ENCODE results near the gene PRDM16.

The PRDM16 gene

DNA sequence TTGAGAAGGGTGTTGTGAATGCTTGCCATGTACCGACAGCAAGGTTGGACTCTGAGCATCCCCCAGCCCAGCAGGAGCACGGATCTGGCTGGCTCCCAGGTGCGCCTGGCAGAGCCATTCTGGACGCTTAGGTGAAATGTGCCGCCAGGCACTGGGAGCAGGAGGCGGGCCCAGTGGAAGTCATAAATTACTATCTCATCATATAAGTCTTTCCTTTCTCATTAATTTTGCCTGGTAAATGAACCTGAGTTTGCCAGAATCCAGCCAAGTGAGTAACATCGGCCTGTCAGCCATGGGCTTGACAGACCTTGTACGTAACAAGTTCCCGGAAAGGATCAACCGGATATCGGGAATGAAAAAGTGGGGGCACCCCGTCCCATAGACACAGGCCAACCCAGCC is 206.0 kb downstream of the PRDM16 start:
- H3K4me3 ChIP-seq (ENCODE audit: low read length in 2 of 2): no peak overlapping the region
- H3K18ac ChIP-seq (ENCODE audit: low read length): peak overlapping the region; percentile 29
- peak overlapping the region; percentile 22 for H3K23ac ChIP-seq (ENCODE audit: low read depth, low read length, poor library complexity)
- no peak overlapping the region for H2BK12ac ChIP-seq (ENCODE audit: low read length)
- no peak overlapping the region for H2BK15ac ChIP-seq (ENCODE audit: low read length)
- no peak overlapping the region for H4K91ac ChIP-seq (ENCODE audit: low read depth, low read length, poor library complexity)
- no peak overlapping the region for H4K8ac ChIP-seq (ENCODE audit: low read depth, low read length)
- H3K36me3 ChIP-seq (replicated peaks in 1 of 2; ENCODE audit: control insufficient read depth in 2 of 2, insufficient read depth in 2 of 2, low read length in 2 of 2): peaks cover 0 to 2% of the 10 kb centered on the region in 2 donors
- peaks cover 7% of the 10 kb centered on the region for H3K79me1 ChIP-seq (ENCODE audit: low read depth, low read length)
- H2BK5ac ChIP-seq (ENCODE audit: low read length): no peak overlapping the region
- DNase-seq (ENCODE audit: low spot score): no peak
- no peak overlapping the region for H2BK120ac ChIP-seq (ENCODE audit: low read depth, low read length)
- no peak overlapping the region for H3K27ac ChIP-seq (replicated peaks; ENCODE audit: low read length)
- peaks cover 0 to 2% of the 10 kb centered on the region in 2 donors for H3K9me3 ChIP-seq (replicated peaks in 1 of 2; ENCODE audit: control insufficient read depth in 2 of 2, insufficient read depth in 1 of 2, low read depth in 1 of 2, low read length in 2 of 2)
- no peak overlapping the region for H3K4ac ChIP-seq (ENCODE audit: low read length)
- no peak overlapping the region for H3K4me2 ChIP-seq (ENCODE audit: insufficient read depth, low read length, poor library complexity, severe bottlenecking)
- WGBS, 2 donors (ENCODE audit: extremely low coverage in 2 of 2, insufficient read length in 2 of 2, insufficient replicate concordance in 1 of 2): no CpG with 5 or more reads among the region's 12 CpGs
- no peak overlapping the region for H3K9ac ChIP-seq (ENCODE audit: low read depth, low read length, poor library complexity)
- H3K4me1 ChIP-seq (ENCODE audit: control insufficient read depth in 2 of 2, insufficient read depth in 1 of 2, low read depth in 1 of 2, low read length in 2 of 2): peaks cover 0 to 7% of the 10 kb centered on the region in 2 donors
- no peak overlapping the region for H3K14ac ChIP-seq (ENCODE audit: low read length)
- no peak overlapping the region for H2AFZ ChIP-seq (ENCODE audit: low read length)
- no peak overlapping the region for H2AK5ac ChIP-seq (ENCODE audit: low read depth, low read length)
- peaks cover 0 to 79% (median 2%) of the 10 kb centered on the region in 3 experiments for H3K27me3 ChIP-seq (ENCODE audit: control insufficient read depth in 3 of 3, insufficient read depth in 3 of 3, low read depth in 1 of 3, low read length in 3 of 3)

- peak overlapping the region; percentile 94 for H3K14ac ChIP-seq (ENCODE audit: low read length)
- peaks cover 0 to 2% of the 10 kb centered on the region in 2 donors for H3K36me3 ChIP-seq (replicated peaks in 1 of 2; ENCODE audit: control insufficient read depth in 2 of 2, insufficient read depth in 2 of 2, low read length in 2 of 2)
- H3K4me1 ChIP-seq (ENCODE audit: control insufficient read depth in 2 of 2, insufficient read depth in 1 of 2, low read depth in 1 of 2, low read length in 2 of 2): peaks cover 0 to 9% of the 10 kb centered on the region in 2 donors
- H3K9ac ChIP-seq (ENCODE audit: low read depth, low read length, poor library complexity): peak overlapping the region; percentile 54
- peak overlapping the region; percentile 26 for H3K23ac ChIP-seq (ENCODE audit: low read depth, low read length, poor library complexity)
- no peak for DNase-seq (ENCODE audit: low spot score)
- H2BK5ac ChIP-seq (ENCODE audit: low read length): no peak overlapping the region
- no peak overlapping the region for H3K27ac ChIP-seq (replicated peaks; ENCODE audit: low read length)
- WGBS, 2 donors (ENCODE audit: extremely low coverage in 2 of 2, insufficient read length in 2 of 2, insufficient replicate concordance in 1 of 2): no CpG with 5 or more reads among the region's 37 CpGs
- H3K4ac ChIP-seq (ENCODE audit: low read length): no peak overlapping the region
- H3K27me3 ChIP-seq (ENCODE audit: control insufficient read depth in 3 of 3, insufficient read depth in 3 of 3, low read depth in 1 of 3, low read length in 3 of 3): peaks cover 0 to 86% (median 2%) of the 10 kb centered on the region in 3 experiments
- peak overlapping the region; percentile 80 for H3K18ac ChIP-seq (ENCODE audit: low read length)
- no peak overlapping the region for H2BK12ac ChIP-seq (ENCODE audit: low read length)
- H3K4me3 ChIP-seq (ENCODE audit: low read length in 2 of 2): no peak overlapping the region
- peak overlapping the region; percentile 42 for H2AK5ac ChIP-seq (ENCODE audit: low read depth, low read length)
- H4K91ac ChIP-seq (ENCODE audit: low read depth, low read length, poor library complexity): no peak overlapping the region
- peaks cover 7% of the 10 kb centered on the region for H3K79me1 ChIP-seq (ENCODE audit: low read depth, low read length)
- H2BK120ac ChIP-seq (ENCODE audit: low read depth, low read length): no peak overlapping the region
- peaks cover 0 to 2% of the 10 kb centered on the region in 2 donors for H3K9me3 ChIP-seq (replicated peaks in 1 of 2; ENCODE audit: control insufficient read depth in 2 of 2, insufficient read depth in 1 of 2, low read depth in 1 of 2, low read length in 2 of 2)
- no peak overlapping the region for H2BK15ac ChIP-seq (ENCODE audit: low read length)
- H2AFZ ChIP-seq (ENCODE audit: low read length): no peak overlapping the region
- no peak overlapping the region for H3K4me2 ChIP-seq (ENCODE audit: insufficient read depth, low read length, poor library complexity, severe bottlenecking)
- no peak overlapping the region for H4K8ac ChIP-seq (ENCODE audit: low read depth, low read length)
These were observed 206.7 kb downstream of the PRDM16 start for GRCh38 chr1:3275471-3276340.

DNA sequence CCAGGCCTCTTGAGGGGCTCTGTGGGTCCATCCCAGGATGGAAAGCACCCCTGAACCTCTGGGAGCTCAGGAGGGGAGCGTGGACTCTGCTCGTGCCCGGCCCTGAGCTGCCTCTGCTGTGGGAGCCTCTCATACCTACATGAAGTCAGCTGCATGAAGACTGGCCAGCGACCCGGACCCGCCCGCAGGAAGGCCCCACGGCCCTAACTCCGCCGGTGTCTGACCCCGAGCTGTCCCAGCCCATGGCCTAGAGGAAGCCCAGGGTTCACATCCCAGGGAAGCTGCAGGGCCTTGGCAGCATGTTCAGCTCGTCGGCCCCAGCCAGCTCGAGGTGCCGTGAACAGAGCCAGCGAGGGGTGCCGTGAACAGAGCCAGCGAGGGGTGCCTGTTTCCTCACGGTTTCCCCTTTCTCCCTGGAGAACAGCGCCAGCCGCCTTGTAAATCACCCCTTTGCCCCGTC is 207.4 kb downstream of the PRDM16 start:
- no peak overlapping the region for H4K8ac ChIP-seq (ENCODE audit: low read depth, low read length)
- no peak overlapping the region for H2BK120ac ChIP-seq (ENCODE audit: low read depth, low read length)
- H3K9ac ChIP-seq (ENCODE audit: low read depth, low read length, poor library complexity): no peak overlapping the region
- H3K9me3 ChIP-seq (replicated peaks in 1 of 2; ENCODE audit: control insufficient read depth in 2 of 2, insufficient read depth in 1 of 2, low read depth in 1 of 2, low read length in 2 of 2): peaks cover 0 to 2% of the 10 kb centered on the region in 2 donors
- peak overlapping the region; percentile 5 for H3K18ac ChIP-seq (ENCODE audit: low read length)
- no peak overlapping the region for H2AFZ ChIP-seq (ENCODE audit: low read length)
- H4K91ac ChIP-seq (ENCODE audit: low read depth, low read length, poor library complexity): peak overlapping the region; percentile 61
- no peak overlapping the region for H3K4ac ChIP-seq (ENCODE audit: low read length)
- no peak overlapping the region for H3K4me3 ChIP-seq (ENCODE audit: low read length in 2 of 2)
- H2BK5ac ChIP-seq (ENCODE audit: low read length): no peak overlapping the region
- H3K36me3 ChIP-seq (replicated peaks in 1 of 2; ENCODE audit: control insufficient read depth in 2 of 2, insufficient read depth in 2 of 2, low read length in 2 of 2): peaks cover 0 to 2% of the 10 kb centered on the region in 2 donors
- H3K14ac ChIP-seq (ENCODE audit: low read length): no peak overlapping the region
- no peak overlapping the region for H3K27ac ChIP-seq (replicated peaks; ENCODE audit: low read length)
- peak overlapping the region; percentile 86 for H2AK5ac ChIP-seq (ENCODE audit: low read depth, low read length)
- no peak overlapping the region for H3K23ac ChIP-seq (ENCODE audit: low read depth, low read length, poor library complexity)
- H3K79me1 ChIP-seq (ENCODE audit: low read depth, low read length): peaks cover 5% of the 10 kb centered on the region
- no peak overlapping the region for H2BK15ac ChIP-seq (ENCODE audit: low read length)
- peaks cover 0 to 9% of the 10 kb centered on the region in 2 donors for H3K4me1 ChIP-seq (ENCODE audit: control insufficient read depth in 2 of 2, insufficient read depth in 1 of 2, low read depth in 1 of 2, low read length in 2 of 2)
- WGBS, 2 donors (ENCODE audit: extremely low coverage in 2 of 2, insufficient read length in 2 of 2, insufficient replicate concordance in 1 of 2): no CpG with 5 or more reads among the region's 22 CpGs
- H3K4me2 ChIP-seq (ENCODE audit: insufficient read depth, low read length, poor library complexity, severe bottlenecking): no peak overlapping the region
- no peak overlapping the region for H2BK12ac ChIP-seq (ENCODE audit: low read length)
- H3K27me3 ChIP-seq (ENCODE audit: control insufficient read depth in 3 of 3, insufficient read depth in 3 of 3, low read depth in 1 of 3, low read length in 3 of 3): peaks cover 0 to 87% (median 2%) of the 10 kb centered on the region in 3 experiments
- no peak for DNase-seq (ENCODE audit: low spot score)

DNA sequence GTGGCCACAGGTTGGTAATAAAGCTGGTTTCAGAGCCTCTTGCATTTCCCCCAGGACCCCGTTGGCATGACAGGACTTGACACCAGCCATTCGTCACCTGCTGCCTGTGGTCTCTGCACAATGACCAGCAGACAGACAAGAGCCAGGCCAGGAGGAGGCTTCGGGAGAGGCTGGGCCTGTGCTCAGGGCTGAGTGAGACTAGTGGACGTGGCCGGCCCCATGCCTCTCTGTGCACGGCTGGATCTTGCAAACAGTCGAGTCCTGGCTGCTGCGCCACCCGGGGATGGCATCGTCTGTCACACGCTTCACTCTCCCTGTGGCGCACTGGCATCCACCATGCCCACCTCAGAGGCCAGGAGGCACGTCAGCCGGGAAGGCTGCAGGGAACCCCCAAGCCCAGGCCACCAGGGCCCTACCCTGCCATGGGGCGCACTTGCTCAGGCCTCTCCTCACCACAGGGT is 208.0 kb downstream of the PRDM16 start:
- H2BK15ac ChIP-seq (ENCODE audit: low read length): no peak overlapping the region
- H3K18ac ChIP-seq (ENCODE audit: low read length): peak overlapping the region; percentile 70
- H3K36me3 ChIP-seq (replicated peaks in 1 of 2; ENCODE audit: control insufficient read depth in 2 of 2, insufficient read depth in 2 of 2, low read length in 2 of 2): peaks cover 0 to 2% of the 10 kb centered on the region in 2 donors
- H3K9me3 ChIP-seq (replicated peaks in 1 of 2; ENCODE audit: control insufficient read depth in 2 of 2, insufficient read depth in 1 of 2, low read depth in 1 of 2, low read length in 2 of 2): peaks cover 0 to 2% of the 10 kb centered on the region in 2 donors
- no peak overlapping the region for H3K27ac ChIP-seq (replicated peaks; ENCODE audit: low read length)
- H3K79me1 ChIP-seq (ENCODE audit: low read depth, low read length): peaks cover 6% of the 10 kb centered on the region
- peak overlapping the region; percentile 24 for H2BK120ac ChIP-seq (ENCODE audit: low read depth, low read length)
- no peak for DNase-seq (ENCODE audit: low spot score)
- H2BK5ac ChIP-seq (ENCODE audit: low read length): peak overlapping the region; percentile 58
- no peak overlapping the region for H4K8ac ChIP-seq (ENCODE audit: low read depth, low read length)
- WGBS, 2 donors (ENCODE audit: extremely low coverage in 2 of 2, insufficient read length in 2 of 2, insufficient replicate concordance in 1 of 2): no CpG with 5 or more reads among the region's 15 CpGs
- H3K4me2 ChIP-seq (ENCODE audit: insufficient read depth, low read length, poor library complexity, severe bottlenecking): no peak overlapping the region
- peaks cover 0 to 9% of the 10 kb centered on the region in 2 donors for H3K4me1 ChIP-seq (ENCODE audit: control insufficient read depth in 2 of 2, insufficient read depth in 1 of 2, low read depth in 1 of 2, low read length in 2 of 2)
- no peak overlapping the region for H3K4ac ChIP-seq (ENCODE audit: low read length)
- H3K4me3 ChIP-seq (ENCODE audit: low read length in 2 of 2): no peak overlapping the region
- no peak overlapping the region for H4K91ac ChIP-seq (ENCODE audit: low read depth, low read length, poor library complexity)
- peaks cover 0 to 87% (median 2%) of the 10 kb centered on the region in 3 experiments for H3K27me3 ChIP-seq (ENCODE audit: control insufficient read depth in 3 of 3, insufficient read depth in 3 of 3, low read depth in 1 of 3, low read length in 3 of 3)
- peak overlapping the region; percentile 78 for H3K23ac ChIP-seq (ENCODE audit: low read depth, low read length, poor library complexity)
- peak overlapping the region; percentile 86 for H2AK5ac ChIP-seq (ENCODE audit: low read depth, low read length)
- H3K9ac ChIP-seq (ENCODE audit: low read depth, low read length, poor library complexity): peak overlapping the region; percentile 63
- peak overlapping the region; percentile 78 for H3K14ac ChIP-seq (ENCODE audit: low read length)
- H2BK12ac ChIP-seq (ENCODE audit: low read length): no peak overlapping the region
- H2AFZ ChIP-seq (ENCODE audit: low read length): no peak overlapping the region

Data from neuronal stem cell (in vitro differentiated cells).